ENCODE results near the gene AGFG1.

- no peak for TF ChIP-seq CTCF (IDR thresholded peaks at IDR 0.05)
- TF ChIP-seq POLR2A (IDR thresholded peaks at IDR 0.05), result no peak
Observed at GRCh38 chr2:227503433-227504406, 31.8 kb downstream of the AGFG1 start.

All from testis (tissue), 2 donors.